Measurements from ENCODE around the gene NAA30. TPM values are rescaled to one million over a fixed set of nuclear protein-coding genes. Genes with fewer than 3 reads are reported as not detected.

Gene NAA30
- total and polyA plus RNA-seq, 2 donors (not counting 1 experiment from before 2014, with no cell fraction given) = 2.8 to 13.3 TPM

DNA sequence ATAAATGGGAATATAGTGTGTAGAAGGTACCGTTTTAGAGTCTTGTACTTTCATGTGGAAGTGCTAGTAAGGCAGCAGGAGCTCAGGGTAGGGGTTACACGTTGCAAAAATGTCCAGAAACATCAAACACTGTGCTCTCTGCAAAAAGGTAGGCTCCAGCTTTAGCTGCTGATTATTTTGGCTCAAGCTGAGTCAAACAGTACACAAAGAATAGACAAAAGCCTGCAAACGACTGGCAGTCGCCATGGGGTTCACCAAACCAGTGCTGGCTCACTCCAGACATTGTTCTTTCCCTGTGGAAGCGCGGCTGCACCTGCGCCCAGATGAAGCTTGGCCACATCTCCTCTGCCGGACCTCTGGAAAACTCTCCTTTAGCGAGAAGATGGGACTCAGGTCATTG is 45.3 kb upstream of the NAA30 start:
- Mint-ChIP-seq H3K4me1 (no peaks in the 10 kb centered on the region), H3K27ac (no peak overlapping the region), H3K4me3 (no peak overlapping the region), H3K9me3 (ENCODE audit: insufficient read depth) (no peaks in the 10 kb centered on the region), H3K27me3 (peaks cover 23% of the 10 kb centered on the region)
- H2AFZ ChIP-seq (ENCODE audit: insufficient read depth, low read depth, low read length, poor library complexity, severe bottlenecking) = no peak overlapping the region
- H3K79me2 ChIP-seq (ENCODE audit: control insufficient read depth, insufficient read depth, low read length) = no peaks in the 10 kb centered on the region
- H3K36me3 ChIP-seq (replicated peaks in 1 of 2; ENCODE audit: control extremely low read depth in 1 of 2, control insufficient read depth in 1 of 2, extremely low read depth in 1 of 2, insufficient read depth in 2 of 2, low read length in 1 of 2) = no peaks in the 10 kb centered on the region
- H3K9me3 ChIP-seq (ENCODE audit: control extremely low read depth in 1 of 3, control insufficient read depth in 2 of 3, insufficient read depth in 1 of 3, low read length in 2 of 3) = no peaks in the 10 kb centered on the region
- WGBS (ENCODE audit: insufficient coverage) = 83% methylated on average over 8 of the region's 9 CpGs
- intact Hi-C loops (cut with micrococcal nuclease) = no loop called here
- DNase-seq (no peak), ATAC-seq (ENCODE audit: low read depth) (no peak)
- peaks cover 0 to 8% (median 0%) of the 10 kb centered on the region in 4 experiments for H3K27me3 ChIP-seq (replicated peaks in 1 of 4; ENCODE audit: control extremely low read depth in 1 of 4, control insufficient read depth in 3 of 4, insufficient read depth in 4 of 4, low read length in 3 of 4)
- no peaks in the 10 kb centered on the region for H4K20me1 ChIP-seq (ENCODE audit: control insufficient read depth, insufficient read depth, low read length, poor library complexity, severe bottlenecking)
- TF ChIP-seq EZH2 (IDR thresholded peaks at IDR 0.05; ENCODE audit: borderline replicate concordance, insufficient read depth, low read depth, low read length, poor library complexity, severe bottlenecking) (no peak), CTCF (IDR thresholded peaks at IDR 0.05) (no peak)
- no peaks in the 10 kb centered on the region for H3K4me1 ChIP-seq (ENCODE audit: control insufficient read depth in 2 of 2, insufficient read depth in 2 of 2, low read length in 2 of 2)
- no peak overlapping the region for H3K9ac ChIP-seq (ENCODE audit: low read length)
- POLR2A ChIA-PET = no interaction called here
- no peak overlapping the region for H3K27ac ChIP-seq (ENCODE audit: low read length in 2 of 2)
- H3K4me2 ChIP-seq (replicated peaks; ENCODE audit: low read depth, low read length, poor library complexity, severe bottlenecking) = no peak overlapping the region
- CTCF ChIA-PET = no interaction called here
- no peak overlapping the region for H3K4me3 ChIP-seq (ENCODE audit: control extremely low read depth in 1 of 5, extremely low read depth in 1 of 5, insufficient read depth in 1 of 5, low read depth in 2 of 5, low read length in 4 of 5)

DNA sequence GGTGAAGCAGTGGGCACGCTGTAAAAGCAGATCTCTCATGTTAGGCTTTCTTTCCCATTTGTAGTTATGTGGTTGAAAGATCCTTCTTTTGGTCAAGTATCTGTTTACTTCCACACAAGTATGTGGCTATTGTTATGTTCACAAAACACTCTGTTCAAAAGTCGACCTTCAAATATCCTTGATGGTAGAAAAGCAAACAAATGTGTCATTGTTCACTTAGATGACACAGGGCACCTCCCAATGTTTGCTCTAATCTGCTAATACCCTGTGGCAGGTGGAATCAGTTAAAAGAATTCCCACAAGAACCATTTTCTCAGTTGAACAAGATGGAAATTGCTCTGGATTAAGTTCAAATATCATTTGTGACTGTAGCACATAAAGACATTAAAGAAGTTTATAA is 43.6 kb upstream of the NAA30 start:
- no peaks in the 10 kb centered on the region for H3K9me3 Mint-ChIP-seq (ENCODE audit: insufficient read depth)
- H3K27me3 Mint-ChIP-seq = peaks cover 25% of the 10 kb centered on the region
- no peaks in the 10 kb centered on the region for H3K9me3 ChIP-seq (ENCODE audit: control extremely low read depth in 1 of 3, control insufficient read depth in 2 of 3, insufficient read depth in 1 of 3, low read length in 2 of 3)
- no peak overlapping the region for H2AFZ ChIP-seq (ENCODE audit: insufficient read depth, low read depth, low read length, poor library complexity, severe bottlenecking)
- POLR2A ChIA-PET = no interaction called here
- no peak overlapping the region for H3K4me2 ChIP-seq (replicated peaks; ENCODE audit: low read depth, low read length, poor library complexity, severe bottlenecking)
- H3K4me1 Mint-ChIP-seq = no peaks in the 10 kb centered on the region
- no peak overlapping the region for H3K27ac ChIP-seq (ENCODE audit: low read length in 2 of 2)
- TF ChIP-seq CTCF (IDR thresholded peaks at IDR 0.05) (no peak), EZH2 (IDR thresholded peaks at IDR 0.05; ENCODE audit: borderline replicate concordance, insufficient read depth, low read depth, low read length, poor library complexity, severe bottlenecking) (no peak)
- H3K4me1 ChIP-seq (ENCODE audit: control insufficient read depth in 2 of 2, insufficient read depth in 2 of 2, low read length in 2 of 2) = no peaks in the 10 kb centered on the region
- no peaks in the 10 kb centered on the region for H3K79me2 ChIP-seq (ENCODE audit: control insufficient read depth, insufficient read depth, low read length)
- CTCF ChIA-PET = no interaction called here
- no peaks in the 10 kb centered on the region for H3K36me3 ChIP-seq (replicated peaks in 1 of 2; ENCODE audit: control extremely low read depth in 1 of 2, control insufficient read depth in 1 of 2, extremely low read depth in 1 of 2, insufficient read depth in 2 of 2, low read length in 1 of 2)
- WGBS (ENCODE audit: insufficient coverage) = no CpG with 5 or more reads among the region's 2 CpGs
- no peak overlapping the region for H3K4me3 ChIP-seq (ENCODE audit: control extremely low read depth in 1 of 5, extremely low read depth in 1 of 5, insufficient read depth in 1 of 5, low read depth in 2 of 5, low read length in 4 of 5)
- H3K4me3 Mint-ChIP-seq = no peak overlapping the region
- no peak overlapping the region for H3K9ac ChIP-seq (ENCODE audit: low read length)
- H3K27ac Mint-ChIP-seq = no peak overlapping the region
- ATAC-seq (ENCODE audit: low read depth) (no peak), DNase-seq (no peak)
- H3K27me3 ChIP-seq (replicated peaks in 1 of 4; ENCODE audit: control extremely low read depth in 1 of 4, control insufficient read depth in 3 of 4, insufficient read depth in 4 of 4, low read length in 3 of 4) = peaks cover 0 to 8% (median 0%) of the 10 kb centered on the region in 4 experiments
- no peaks in the 10 kb centered on the region for H4K20me1 ChIP-seq (ENCODE audit: control insufficient read depth, insufficient read depth, low read length, poor library complexity, severe bottlenecking)
- intact Hi-C loops (cut with micrococcal nuclease) = no loop called here

Measured in B cell (primary cell).